Activated CD4-positive, CD25-positive, alpha-beta regulatory T cell treated with anti-CD3 and anti-CD28 coated beads, Interleukin-2, amount 50 U/mL, for 24 hours (primary cell): ENCODE results near the gene GRXCR1.

Source experiments
- ATAC-seq, 2 donors: fragments of 150-1000 bp; cut with Tn5 transposase; one replicate each; pipeline ENCODE4 v1.10.0; 2021; ENCODE audit warnings: mild to moderate bottlenecking in 1 of 2, moderate library complexity in 1 of 2

The GRXCR1 gene

GRCh38 chr4:42892413-42892812, at the start of gene GRXCR1:
Gene GRXCR1, plus strand, starts transcription at chr4:42892713. Its CDS starts 554 bp downstream, at chr4:42893267.
- ATAC-seq, result no peak

- ATAC-seq, result no peak
Observed at GRCh38 chr4:42843694-42844093, 48.8 kb upstream of the GRXCR1 start.

DNA sequence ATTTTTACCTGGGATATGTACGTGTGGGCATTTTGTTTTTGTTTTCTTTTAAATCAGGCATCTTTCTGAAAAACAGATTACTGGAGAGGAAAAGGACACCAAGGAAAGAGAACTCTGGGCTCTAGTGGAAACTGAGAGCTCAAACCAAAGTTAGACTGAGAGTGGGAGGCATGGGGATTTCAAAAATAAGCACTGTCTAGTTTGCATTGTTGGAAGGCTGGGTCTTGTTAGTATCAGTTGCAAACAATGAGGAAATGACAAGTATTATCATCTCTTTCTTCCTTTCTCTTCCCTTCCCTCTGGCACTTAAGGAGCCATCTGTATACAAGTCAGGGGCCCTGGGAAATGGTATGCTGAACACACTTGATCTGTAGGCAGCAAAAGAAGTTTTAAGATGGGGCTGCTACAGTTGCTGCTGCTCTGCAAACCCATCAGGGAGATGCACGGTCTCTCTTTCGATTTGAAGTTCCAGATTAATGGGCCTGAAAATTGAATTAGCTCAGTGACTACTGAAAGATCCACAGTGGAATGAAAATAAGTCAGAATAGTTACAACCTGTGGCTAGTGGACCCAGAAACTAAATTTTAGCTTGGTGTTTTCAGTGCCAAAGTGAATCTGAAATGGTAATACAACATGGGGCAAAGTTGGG, 48.0 kb upstream of the GRXCR1 start:
- no peak for ATAC-seq

DNA sequence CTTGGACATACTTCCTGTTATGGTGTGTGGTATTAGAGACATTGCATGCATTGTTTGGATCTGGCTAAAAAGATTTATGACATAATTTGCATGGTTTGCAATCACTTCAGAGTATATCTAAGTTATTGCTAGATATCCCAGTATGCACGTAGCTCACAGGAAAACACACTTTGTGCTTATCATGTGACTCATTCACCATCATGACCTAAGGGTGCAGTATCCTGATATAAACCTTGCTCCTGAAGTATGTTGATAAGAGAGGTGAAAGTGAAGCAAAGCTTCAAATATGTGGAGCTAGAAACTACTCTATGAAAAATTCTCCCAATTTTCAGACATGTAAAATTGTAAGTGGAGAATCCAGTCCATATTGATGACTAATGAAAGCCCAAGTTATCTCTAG, 46.9 kb upstream of the GRXCR1 start:
- no peak for ATAC-seq

GRCh38 chr4:42855779-42856178, 36.7 kb upstream of the GRXCR1 start:
- ATAC-seq, result no peak

DNA sequence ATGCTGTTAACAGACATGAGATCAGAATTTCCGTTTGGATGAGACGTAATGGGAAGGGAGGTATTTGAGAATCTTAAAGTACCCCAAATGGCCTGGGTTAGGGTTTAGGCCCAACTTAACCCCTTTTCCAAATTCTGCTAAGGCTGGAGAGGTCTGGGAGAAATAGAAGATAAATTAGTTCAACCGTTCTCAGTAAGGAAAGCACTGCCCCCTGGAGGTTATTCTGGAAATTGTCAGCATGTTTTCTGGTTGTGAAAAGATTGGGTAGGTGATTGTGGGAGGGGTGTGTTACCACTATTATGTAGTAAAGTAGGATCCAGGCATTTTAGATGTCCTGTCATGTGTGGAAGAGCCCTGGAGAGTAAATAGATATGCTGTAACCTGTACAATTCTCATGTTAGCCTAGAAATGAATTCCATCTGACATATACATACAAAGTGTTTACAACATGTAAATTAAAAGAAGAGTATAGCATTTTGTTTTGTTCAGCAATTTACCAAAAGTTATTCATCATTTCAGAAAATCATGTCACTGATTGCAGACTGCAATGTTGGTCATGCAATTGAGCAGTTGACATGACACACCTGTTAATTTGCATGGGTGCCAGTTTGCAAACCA, 26.8 kb upstream of the GRXCR1 start:
- ATAC-seq, result peak in 1 of 2 donors; percentile 24

DNA sequence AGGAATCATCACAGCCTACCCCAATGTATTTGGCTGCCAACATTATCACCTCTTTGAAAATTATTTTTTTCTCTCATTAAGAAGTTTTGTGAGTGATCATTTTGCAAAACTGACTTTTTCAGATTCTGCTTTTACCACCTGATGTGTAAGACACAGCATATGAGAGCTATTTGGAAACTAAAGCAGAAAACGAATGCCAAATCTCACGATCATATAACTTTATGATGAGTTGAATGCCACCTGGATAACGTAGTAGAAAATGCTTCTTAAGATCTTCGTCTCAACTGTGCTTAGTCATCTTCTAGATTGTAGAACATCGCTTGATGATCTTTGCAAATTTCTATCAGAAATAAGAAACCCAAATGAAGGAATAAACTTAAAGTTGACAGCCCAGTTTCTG, 21.3 kb upstream of the GRXCR1 start:
- ATAC-seq, result no peak

GRCh38 chr4:42871671-42872290, 20.7 kb upstream of the GRXCR1 start:
- no peak for ATAC-seq

DNA sequence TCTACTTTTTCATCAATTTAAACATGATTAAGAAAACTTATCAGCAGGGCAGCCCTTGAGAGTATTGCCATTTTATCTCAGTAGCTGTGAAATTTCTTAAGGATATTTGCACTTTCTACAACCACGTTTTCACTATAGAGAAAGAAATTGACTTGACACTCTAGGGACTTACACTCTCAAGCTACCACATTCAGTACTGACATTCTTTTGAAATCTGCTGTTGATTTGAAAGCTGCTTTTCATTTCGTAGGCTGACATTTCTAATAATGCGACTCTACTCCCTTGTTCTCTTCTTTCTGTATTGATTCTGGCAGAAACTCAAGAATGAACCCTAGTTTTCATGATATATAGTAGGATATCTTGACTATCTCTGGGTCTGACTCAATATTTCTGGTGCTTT, 13.7 kb upstream of the GRXCR1 start:
- ATAC-seq, result no peak

GRCh38 chr4:42881253-42881652, 11.3 kb upstream of the GRXCR1 start:
- ATAC-seq, result no peak

- ATAC-seq, result no peak
Observed at GRCh38 chr4:42891644-42892043, 869 bp upstream of the GRXCR1 start.

GRCh38 chr4:42895452-42895851, 2.9 kb downstream of the GRXCR1 start:
- no peak for ATAC-seq

DNA sequence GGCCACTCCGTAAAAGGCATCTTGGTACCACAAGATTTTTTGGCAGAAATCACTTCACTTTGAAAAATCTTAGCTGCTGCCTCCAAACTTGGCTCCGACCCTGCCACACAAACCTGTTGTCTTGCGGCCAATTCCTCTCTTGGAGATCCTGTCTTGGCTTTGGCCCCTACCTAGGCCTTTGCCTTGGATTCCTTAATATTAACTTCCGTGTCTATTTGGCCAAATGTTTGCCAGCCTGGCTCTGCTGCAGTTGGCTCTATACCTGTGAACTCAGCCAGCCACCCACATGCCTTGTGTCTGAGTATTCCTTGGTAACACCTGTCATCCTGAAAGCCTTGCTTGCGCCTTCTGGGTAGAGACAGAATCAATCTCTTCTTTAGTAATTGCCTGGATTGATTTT, 12.5 kb downstream of the GRXCR1 start:
- ATAC-seq, result no peak

DNA sequence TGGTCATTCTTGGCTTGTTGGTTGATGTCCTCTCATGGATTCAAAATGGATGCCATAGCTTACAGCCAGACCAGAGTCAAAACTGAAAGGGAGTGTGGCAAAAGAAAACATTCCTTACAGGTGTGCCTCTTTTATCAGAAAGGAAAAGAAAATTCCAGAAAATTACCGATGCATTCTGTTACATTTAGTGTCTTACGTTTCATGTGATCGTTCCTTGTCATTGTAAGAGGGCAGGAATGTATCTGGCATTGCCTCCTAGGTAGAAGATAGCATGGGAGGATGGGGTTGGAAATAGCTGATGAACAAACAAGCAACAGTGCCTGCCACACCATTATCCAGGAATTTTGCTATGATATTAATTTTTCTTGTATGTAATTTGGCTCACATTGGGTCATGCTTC, 13.1 kb downstream of the GRXCR1 start:
- no peak for ATAC-seq

GRCh38 chr4:42906341-42906740, 13.8 kb downstream of the GRXCR1 start:
- ATAC-seq, result no peak

- no peak for ATAC-seq
Observed at GRCh38 chr4:42906891-42907759, 14.6 kb downstream of the GRXCR1 start.

DNA sequence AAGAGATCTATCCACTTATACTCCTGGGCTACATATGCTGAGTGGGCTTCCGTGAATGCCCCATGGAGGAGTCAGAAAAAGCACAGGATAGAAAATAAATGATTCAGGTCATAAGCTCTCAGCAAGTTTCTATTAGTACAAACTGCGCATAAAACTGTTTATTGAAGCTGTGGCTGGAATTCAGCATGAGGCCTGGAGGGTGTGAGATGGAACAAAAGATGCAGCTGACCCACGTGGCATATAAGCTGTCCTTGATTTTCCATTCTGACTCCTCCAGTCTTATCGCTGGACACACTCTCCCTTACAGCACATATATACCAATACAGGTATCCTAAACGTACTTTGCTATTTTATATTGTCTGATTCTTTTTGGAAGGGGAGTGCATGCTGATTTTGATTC, 17.9 kb downstream of the GRXCR1 start:
- ATAC-seq, result no peak

DNA sequence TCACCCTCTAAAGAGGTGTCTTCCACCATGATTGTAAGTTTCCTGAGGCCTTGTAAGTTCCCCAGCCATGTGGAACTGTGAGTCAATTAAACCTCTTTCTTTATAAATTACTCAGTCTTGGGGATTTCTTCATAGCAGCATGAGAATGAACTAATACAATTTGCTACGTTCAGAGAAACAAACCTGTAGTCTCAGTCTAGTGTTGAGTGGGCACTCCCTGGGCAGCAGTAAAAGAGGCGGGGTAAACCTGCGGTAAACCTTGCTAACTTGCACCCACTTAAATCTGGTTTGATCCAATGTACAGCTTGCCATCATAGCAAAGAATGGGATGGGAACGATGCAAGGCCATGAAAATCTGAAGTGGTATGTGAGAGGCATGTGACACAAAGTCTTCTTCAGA, 22.4 kb downstream of the GRXCR1 start:
- ATAC-seq, result no peak

- ATAC-seq, result no peak
Observed at GRCh38 chr4:42915484-42915883, 23.0 kb downstream of the GRXCR1 start.

DNA sequence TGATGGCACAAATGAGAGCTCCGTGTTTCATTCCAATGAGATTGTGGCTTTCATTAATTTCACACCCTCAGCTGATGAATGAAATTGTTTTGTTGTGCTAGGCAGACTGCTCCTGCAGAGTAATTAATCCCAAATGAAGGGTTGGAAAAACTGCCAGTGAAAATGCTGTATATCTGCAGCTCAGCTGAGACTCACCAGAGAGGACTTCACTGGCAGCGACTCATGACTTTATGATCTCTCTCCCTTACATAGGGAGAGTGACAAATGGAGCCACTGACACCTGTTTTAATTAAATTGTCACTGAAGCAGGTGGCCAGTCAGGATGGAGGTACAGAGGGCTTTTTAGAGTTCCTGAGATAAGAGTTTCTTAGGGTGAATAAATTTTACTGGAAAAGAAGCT, 24.8 kb downstream of the GRXCR1 start:
- no peak for ATAC-seq

DNA sequence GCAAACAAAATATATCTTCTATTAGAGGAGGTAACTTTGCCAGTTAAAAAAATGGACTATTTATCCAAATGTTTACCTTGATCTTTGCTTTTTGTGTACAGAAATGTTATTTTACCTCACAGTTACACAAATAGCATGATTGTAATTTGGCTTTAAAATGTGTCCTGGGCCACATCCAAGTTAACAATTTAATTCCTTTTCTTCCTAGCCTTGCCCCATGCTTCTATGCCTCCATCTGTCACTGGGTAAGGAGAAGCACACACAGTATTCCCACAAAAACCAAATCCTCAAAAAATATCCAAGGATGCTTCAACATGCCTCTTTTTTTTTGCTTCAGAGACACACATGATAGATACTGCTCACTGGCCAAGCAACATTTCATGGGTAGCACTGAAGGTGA, 30.9 kb downstream of the GRXCR1 start:
- ATAC-seq, result no peak

DNA sequence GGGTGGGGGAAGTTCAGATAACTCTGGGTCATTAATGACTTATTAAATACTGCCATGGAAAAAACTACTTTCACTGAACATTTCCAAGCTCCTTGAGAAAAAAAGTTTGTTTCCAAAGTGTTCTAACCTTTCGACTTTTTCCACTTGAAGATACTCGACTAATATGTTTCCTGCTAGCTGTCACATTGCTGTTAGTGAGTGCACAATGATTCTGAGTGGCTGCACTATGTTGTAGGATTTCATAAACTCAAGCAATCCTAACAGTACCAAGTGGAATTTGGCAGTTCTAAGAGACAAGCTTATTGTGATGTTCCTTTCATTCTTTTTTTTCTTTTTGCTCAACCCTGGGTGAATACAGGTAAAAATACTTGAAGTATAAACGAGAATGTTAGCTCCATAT, 33.4 kb downstream of the GRXCR1 start:
- no peak for ATAC-seq

DNA sequence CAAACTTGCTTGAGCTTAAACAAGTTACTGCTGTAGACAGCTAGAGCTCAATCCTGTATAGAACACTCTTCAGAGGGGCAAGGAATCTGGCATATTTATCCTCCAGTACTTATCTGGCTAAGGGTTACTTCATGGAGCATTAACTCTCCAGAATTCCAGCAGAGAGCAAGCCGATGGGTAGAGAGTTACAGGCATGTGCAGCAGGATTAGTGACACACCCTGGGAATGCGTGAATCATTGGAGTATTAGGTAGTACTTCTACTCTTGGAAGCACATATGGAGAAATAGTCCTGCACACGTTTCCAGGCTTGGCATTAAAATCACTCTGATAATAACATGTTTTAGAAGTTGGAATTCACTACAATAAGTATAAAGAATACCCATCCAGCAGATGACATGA, 35.4 kb downstream of the GRXCR1 start:
- ATAC-seq, result no peak

DNA sequence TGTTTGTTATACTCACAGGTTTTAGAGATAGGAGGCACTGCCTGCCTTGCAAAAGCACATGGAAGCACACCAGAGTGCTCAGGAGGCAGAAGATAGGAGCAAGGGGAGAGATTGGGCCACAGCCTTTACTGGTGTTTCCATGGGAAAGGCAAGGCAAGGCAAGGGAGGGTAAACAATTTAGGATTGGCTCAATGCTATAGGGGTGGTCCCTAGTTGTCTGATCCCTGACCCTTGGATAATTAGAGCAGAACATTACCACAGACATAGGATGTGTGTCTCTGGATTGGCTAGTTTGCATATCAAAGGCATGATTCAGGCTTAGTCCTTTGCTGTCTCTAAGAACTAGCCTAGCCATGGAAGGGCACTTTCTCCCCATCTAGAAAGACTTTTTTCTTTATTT, 36.1 kb downstream of the GRXCR1 start:
- ATAC-seq, result no peak
